Caki2 (cell line): ENCODE measurements around the gene TMEM14B. TPM values are rescaled to one million over a fixed set of nuclear protein-coding genes. Genes with fewer than 3 reads are reported as not detected.
A peak's percentile ranks its signal among the peaks of the same experiment; 100 is the strongest.

Source experiments
- DNase-seq: peaks from one replicate; pipeline ENCODE4 v3.0.0-alpha.2; 2015; ENCODE audit warnings: low read depth
- in situ Hi-C: cut with HindIII; loops from 2 replicates; pipeline ENCODE4 v1.10.0; 2016; ENCODE audit warnings: low sequenced_read_pairs, low pct_unique_long_range_greater_than_20kb, mixed read lengths
- total RNA-seq: library from RNA; depleted of rRNA; stranded (reverse); fragments of >200 nt; shearing (Covaris generic); gene quantifications from 2 replicates; pipeline ENCODE4 v1.2.3, GENCODE V29; 2014; ENCODE audit warnings: low replicate concordance; rRNA removed

Gene TMEM14B
- total RNA-seq, 1 experiment from 2014 or later = 323 TPM

- in situ Hi-C loops = no loop called here
- no peak for DNase-seq
Observed at GRCh38 chr6:10800810-10801209, 53.2 kb downstream of the TMEM14B start.

GRCh38 chr6:10801224-10801848 is 53.7 kb downstream of the TMEM14B start:
- in situ Hi-C loops = no loop called here
- peak; percentile 52 for DNase-seq

Other genes with a start within 250 kb of the TMEM14B start
- 43.9 and 54.9 TPM in 2 replicates for gene GCNT2, start 226.5 kb upstream of the TMEM14B start, total RNA-seq
- gene C6orf52, start 53.2 kb upstream of the TMEM14B start, total RNA-seq = 1.7 TPM in 1 of 2 replicates, not detected in the other
- gene PAK1IP1, start 52.8 kb upstream of the TMEM14B start, total RNA-seq = 25.7 and 45.0 TPM in 2 replicates
- 225 and 237 TPM in 2 replicates for gene TMEM14C, start 24.7 kb upstream of the TMEM14B start, total RNA-seq
- not detected in 2 replicates for gene MAK, start 90.7 kb downstream of the TMEM14B start, total RNA-seq
- not detected in 2 replicates for gene GCM2, start 134.2 kb downstream of the TMEM14B start, total RNA-seq
- gene SYCP2L, start 139.2 kb downstream of the TMEM14B start, total RNA-seq = 0.37 TPM in 1 of 2 replicates, not detected in the other